Activated CD4-positive, alpha-beta T cell treated with anti-CD3 and anti-CD28 coated beads, Interleukin-2, amount 50 U/mL, for 1 hour (primary cell): ENCODE data around the gene ADAM12.
"Not testable (repeated sequence)": the region's sequence is repeated elsewhere in the genome, so short reads cannot be mapped to it uniquely, and the experiment has no call there.

ENCODE experiments used
- DNase-seq: peaks from one replicate; pipeline ENCODE4 v3.0.0-alpha.2; 2020

ADAM12 gene

GRCh38 chr10:126070476-126071215 lies 317.6 kb downstream of the ADAM12 start:
- no peak for DNase-seq

- no peak for DNase-seq
Measured at GRCh38 chr10:126068322-126068721, 320.0 kb downstream of the ADAM12 start.

DNA sequence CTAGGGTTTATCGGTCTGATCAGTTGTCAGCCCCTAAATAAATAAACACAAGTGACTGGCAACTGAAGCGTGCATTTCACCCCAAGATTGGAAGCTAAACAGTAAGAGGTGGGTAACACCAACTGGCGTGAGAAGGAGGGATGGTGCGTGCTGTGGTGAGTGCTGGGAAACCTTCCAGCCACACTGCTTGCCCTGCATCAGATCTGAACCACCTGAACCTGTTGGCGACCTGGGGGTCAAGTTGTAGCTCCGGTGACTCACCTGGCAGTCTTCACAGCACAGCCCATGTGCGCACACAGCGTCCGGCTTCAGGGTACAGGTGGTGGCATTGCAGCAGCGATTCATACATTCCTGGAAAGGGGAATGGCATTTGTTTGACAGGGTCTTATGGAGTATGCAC lies 321.8 kb downstream of the ADAM12 start:
- DNase-seq: no peak

GRCh38 chr10:126065751-126066377 lies 322.4 kb downstream of the ADAM12 start:
- no peak for DNase-seq

DNA sequence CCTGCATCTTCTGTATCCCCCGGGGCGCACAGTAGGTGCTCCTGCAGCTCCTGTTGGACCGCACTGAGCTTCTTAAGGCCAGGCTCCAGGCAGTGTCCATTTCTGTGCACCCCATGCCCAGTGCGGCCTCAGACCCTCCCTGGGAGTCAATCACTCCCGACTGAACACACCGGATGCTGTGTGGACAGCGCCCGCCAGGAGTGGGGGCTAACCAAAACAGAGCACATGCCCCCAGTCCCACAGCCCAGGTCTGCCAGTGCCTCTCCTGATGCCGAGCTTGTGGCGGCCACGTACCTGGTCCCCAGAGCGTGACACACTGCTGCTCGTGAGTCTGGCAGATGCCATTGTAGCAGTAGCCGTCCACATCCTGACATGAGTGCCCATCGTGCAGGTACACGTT lies 323.8 kb downstream of the ADAM12 start:
- no peak for DNase-seq

GRCh38 chr10:126063353-126063791 lies 324.9 kb downstream of the ADAM12 start:
- DNase-seq: no peak

GRCh38 chr10:126062131-126063032 lies 325.9 kb downstream of the ADAM12 start:
- DNase-seq: no peak

DNA sequence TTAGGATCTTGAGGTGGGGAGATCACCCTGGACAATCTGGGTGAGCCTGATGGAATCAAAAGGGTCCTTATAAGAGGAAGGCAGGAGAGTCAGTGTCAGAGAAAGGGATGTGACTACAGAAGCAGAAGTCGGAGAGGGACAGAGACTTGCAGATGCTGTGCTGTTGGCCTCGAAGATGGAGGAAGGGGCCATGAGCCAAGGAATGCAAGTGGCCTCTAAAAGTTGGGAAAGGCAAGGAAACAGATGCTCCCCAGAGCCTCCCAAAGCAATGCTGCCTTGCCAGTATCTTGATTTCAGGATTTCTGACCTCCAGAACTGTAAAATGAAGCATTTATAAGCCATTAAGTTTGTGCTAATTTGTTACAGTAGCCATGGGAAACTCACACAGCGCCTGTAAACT lies 326.8 kb downstream of the ADAM12 start:
- no peak for DNase-seq

DNA sequence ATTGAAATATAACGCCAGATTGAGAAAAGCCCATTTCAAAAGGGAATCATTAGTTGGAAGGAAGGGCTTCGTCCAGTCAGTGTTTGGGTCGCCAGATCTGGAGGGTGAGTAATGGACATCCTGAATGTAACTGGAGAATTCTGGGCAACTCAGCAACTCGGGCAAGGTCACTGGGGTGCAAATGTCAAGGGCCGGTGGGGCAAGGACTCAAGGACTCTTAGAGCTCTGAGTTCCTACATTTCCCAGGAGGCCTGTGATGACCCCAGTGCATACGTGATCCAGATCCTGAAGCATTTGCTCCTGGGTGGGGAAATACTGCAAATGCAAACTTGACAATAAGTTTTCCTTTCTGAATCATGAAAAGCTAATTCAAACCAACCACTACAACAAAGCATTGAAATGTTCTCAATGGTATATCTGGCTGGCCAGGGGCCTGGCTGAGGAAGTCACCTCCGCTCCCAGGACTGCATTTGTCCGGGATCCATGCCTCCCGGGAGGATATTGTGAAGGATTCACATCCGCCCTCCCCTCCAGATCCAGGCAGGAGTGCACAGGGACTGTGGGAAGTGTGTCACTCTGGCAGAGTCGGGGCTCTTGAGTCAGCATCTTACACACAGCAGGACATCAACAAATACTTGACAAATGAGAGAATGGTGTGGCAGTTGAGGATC lies 327.9 kb downstream of the ADAM12 start:
- DNase-seq: no peak

DNA sequence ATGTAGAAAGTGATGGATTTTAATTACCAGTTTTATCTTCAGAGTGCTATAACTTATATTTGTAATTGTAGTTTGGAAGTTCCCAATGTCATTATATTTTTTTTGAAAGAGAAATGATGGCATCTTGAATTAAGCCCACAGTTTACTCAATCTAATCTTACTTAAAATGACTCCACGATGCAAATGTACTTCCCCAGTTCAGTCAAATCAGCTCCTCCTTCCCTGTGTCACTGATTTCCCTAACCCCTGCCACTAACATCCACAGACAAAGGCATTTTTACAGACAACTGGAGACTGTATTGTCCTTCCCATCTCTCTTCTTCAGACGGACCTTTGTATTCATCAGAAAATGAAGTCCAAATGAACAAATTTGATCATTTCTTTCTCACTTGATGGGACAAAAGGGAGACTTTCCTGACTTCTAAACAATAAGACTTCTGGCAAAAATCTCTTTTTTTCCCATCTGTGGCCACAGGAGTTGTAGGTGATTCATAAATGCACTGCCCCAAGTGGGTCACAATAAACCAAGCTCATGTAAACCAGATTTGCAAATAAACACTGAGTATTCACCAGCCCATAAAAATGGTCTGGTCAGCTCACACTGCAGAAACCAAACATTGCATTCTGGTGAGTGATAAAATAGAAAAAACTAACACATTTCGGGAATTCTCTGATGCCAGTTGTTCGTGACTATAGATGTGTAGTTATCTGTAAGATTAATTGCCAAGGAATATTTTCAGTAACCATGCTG lies 329.0 kb downstream of the ADAM12 start:
- DNase-seq: no peak

DNA sequence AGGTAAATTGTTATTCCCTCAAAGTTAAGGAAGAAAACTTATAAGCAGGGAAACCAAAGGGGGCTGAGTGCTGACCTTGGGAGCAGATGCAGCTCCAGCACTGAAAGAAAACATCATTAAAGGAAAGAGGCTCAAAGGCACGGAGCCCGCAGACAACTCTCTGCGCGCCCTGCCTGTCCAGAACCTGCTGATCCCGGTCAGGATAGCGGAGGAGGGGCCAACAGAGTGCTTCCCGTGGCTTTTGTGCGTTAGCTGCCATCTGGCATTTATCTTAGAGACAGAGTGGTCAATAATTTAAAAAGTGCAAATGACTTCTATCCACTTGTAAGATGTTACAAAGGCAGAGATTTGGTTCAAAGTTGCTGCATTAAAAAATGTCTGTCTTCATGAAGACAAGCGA lies 329.8 kb downstream of the ADAM12 start:
- DNase-seq: no peak

DNA sequence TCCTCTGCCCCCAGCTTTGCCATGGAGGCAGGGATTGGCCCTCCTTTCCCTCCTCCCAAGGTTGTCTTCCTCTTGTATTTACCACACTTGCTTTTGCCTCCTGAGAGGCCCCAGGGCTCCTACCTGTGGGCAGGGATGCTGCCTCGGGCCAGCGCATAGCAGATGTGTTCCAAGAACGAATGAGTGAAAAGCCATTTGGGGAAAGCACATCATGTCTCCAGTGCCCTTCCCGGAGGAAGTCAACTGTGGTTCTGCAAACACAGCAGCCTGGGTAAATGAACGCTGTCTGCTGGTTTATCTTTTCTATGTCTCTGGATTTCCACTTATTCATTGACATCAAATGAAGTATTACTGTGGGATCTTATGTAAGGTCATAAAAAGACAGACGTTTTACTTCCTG lies 330.2 kb downstream of the ADAM12 start:
- no peak for DNase-seq

DNA sequence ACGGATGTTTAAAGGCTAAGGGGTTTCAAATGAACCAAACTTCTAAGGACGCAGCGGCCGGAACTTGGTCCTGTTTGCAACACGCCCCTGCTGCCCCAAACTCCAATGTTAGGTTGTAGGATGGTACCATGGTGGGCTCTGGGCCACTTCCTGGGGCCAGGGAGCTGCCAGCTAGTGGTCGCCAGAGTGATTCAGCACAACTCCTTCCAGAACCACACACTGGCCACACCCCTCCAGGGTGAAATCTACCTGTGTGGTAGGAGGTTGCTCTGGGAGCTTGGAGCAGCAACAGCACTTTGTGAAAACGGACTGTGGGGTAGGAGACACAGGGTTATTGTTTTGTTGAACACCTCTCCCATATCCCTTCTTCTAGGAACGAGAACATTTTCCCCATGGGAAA lies 330.8 kb downstream of the ADAM12 start:
- DNase-seq: no peak

GRCh38 chr10:126054191-126054590 lies 334.1 kb downstream of the ADAM12 start:
- DNase-seq: no peak

- no peak for DNase-seq
Measured at GRCh38 chr10:126052171-126052570, 336.1 kb downstream of the ADAM12 start.

GRCh38 chr10:126049759-126050700 lies 338.2 kb downstream of the ADAM12 start:
- no peak for DNase-seq

- DNase-seq: not testable (repeated sequence)
Measured at GRCh38 chr10:126047749-126048148, 340.5 kb downstream of the ADAM12 start.

DNA sequence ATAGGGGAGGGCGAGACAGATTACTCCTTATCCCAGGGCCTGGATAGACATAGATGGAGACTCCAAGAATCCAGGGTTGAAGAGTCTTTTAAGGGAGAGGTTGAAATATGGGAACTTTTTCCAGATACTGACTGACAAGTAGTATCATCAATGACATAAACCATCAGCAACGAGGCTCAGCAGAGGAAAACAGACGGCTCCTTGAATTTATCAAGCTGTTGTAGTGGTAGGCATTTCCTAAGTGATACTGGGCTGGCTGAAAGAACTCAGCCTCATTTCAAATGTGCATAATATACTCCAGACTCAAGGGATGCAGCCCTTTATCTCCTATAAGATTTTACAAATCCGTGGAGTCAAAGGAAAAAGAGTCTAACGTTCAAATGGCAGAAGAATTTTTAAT lies 341.4 kb downstream of the ADAM12 start:
- DNase-seq: no peak

GRCh38 chr10:126045861-126046260 lies 342.4 kb downstream of the ADAM12 start:
- DNase-seq: no peak

GRCh38 chr10:126043389-126043788 lies 344.9 kb downstream of the ADAM12 start:
- no peak for DNase-seq

- DNase-seq: no peak
Measured at GRCh38 chr10:126042906-126043305, 345.4 kb downstream of the ADAM12 start.
